Measurements from ENCODE around the gene ORC3.

ORC3 gene

GRCh38 chr6:87656857-87657256 is 66.9 kb downstream of the ORC3 start:
- TF ChIP-seq TAF1 (IDR thresholded peaks at IDR 0.05; ENCODE audit: borderline replicate concordance, insufficient read depth, low read length) (no peak), POLR2AphosphoS5 (IDR thresholded peaks at IDR 0.05; ENCODE audit: low read depth, low read length) (no peak), SIN3A (IDR thresholded peaks at IDR 0.05; ENCODE audit: borderline replicate concordance, insufficient read depth, low read length) (0 out of 2 replicates have a peak, but pooled peaks have one; percentile 58), FOXP2 (optimal IDR thresholded peaks at IDR 0.05; ENCODE audit: borderline replicate concordance, extremely low read depth, extremely low read length, insufficient read depth) (no peak)
- TF ChIP-seq, protein P1, sequence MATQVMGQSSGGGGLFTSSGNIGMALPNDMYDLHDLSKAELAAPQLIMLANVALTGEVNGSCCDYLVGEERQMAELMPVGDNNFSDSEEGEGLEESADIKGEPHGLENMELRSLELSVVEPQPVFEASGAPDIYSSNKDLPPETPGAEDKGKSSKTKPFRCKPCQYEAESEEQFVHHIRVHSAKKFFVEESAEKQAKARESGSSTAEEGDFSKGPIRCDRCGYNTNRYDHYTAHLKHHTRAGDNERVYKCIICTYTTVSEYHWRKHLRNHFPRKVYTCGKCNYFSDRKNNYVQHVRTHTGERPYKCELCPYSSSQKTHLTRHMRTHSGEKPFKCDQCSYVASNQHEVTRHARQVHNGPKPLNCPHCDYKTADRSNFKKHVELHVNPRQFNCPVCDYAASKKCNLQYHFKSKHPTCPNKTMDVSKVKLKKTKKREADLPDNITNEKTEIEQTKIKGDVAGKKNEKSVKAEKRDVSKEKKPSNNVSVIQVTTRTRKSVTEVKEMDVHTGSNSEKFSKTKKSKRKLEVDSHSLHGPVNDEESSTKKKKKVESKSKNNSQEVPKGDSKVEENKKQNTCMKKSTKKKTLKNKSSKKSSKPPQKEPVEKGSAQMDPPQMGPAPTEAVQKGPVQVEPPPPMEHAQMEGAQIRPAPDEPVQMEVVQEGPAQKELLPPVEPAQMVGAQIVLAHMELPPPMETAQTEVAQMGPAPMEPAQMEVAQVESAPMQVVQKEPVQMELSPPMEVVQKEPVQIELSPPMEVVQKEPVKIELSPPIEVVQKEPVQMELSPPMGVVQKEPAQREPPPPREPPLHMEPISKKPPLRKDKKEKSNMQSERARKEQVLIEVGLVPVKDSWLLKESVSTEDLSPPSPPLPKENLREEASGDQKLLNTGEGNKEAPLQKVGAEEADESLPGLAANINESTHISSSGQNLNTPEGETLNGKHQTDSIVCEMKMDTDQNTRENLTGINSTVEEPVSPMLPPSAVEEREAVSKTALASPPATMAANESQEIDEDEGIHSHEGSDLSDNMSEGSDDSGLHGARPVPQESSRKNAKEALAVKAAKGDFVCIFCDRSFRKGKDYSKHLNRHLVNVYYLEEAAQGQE (IDR thresholded peaks at IDR 0.05; ENCODE audit: insufficient read depth in 1 of 2, low read depth in 2 of 2, low read length in 2 of 2) = no peak

GRCh38 chr6:87658516-87658915 is 68.6 kb downstream of the ORC3 start:
- TF ChIP-seq, protein P1 (IDR thresholded peaks at IDR 0.05; ENCODE audit: insufficient read depth in 1 of 2, low read depth in 2 of 2, low read length in 2 of 2) = no peak
- no peak for TF ChIP-seq SIN3A (IDR thresholded peaks at IDR 0.05; ENCODE audit: borderline replicate concordance, insufficient read depth, low read length)

- TF ChIP-seq, protein P1 (IDR thresholded peaks at IDR 0.05; ENCODE audit: insufficient read depth in 1 of 2, low read depth in 2 of 2, low read length in 2 of 2) = no peak
- no peak for TF ChIP-seq SIN3A (IDR thresholded peaks at IDR 0.05; ENCODE audit: borderline replicate concordance, insufficient read depth, low read length)
- no peak for TF ChIP-seq TAF1 (IDR thresholded peaks at IDR 0.05; ENCODE audit: borderline replicate concordance, insufficient read depth, low read length)
- TF ChIP-seq POLR2AphosphoS5 (IDR thresholded peaks at IDR 0.05; ENCODE audit: low read depth, low read length) = no peak
- TF ChIP-seq FOXP2 (optimal IDR thresholded peaks at IDR 0.05; ENCODE audit: borderline replicate concordance, extremely low read depth, extremely low read length, insufficient read depth) = no peak
Measured at GRCh38 chr6:87660226-87660911, 70.4 kb downstream of the ORC3 start.

GRCh38 chr6:87661016-87661415 is 71.1 kb downstream of the ORC3 start:
- TF ChIP-seq TAF1 (IDR thresholded peaks at IDR 0.05; ENCODE audit: borderline replicate concordance, insufficient read depth, low read length) (no peak), SIN3A (IDR thresholded peaks at IDR 0.05; ENCODE audit: borderline replicate concordance, insufficient read depth, low read length) (no peak), POLR2AphosphoS5 (IDR thresholded peaks at IDR 0.05; ENCODE audit: low read depth, low read length) (no peak)
- TF ChIP-seq, protein P1 (IDR thresholded peaks at IDR 0.05; ENCODE audit: insufficient read depth in 1 of 2, low read depth in 2 of 2, low read length in 2 of 2) = no peak

- TF ChIP-seq POLR2AphosphoS5 (IDR thresholded peaks at IDR 0.05; ENCODE audit: low read depth, low read length) = no peak
Measured at GRCh38 chr6:87661503-87661902, 71.6 kb downstream of the ORC3 start.
